Keratinocyte (primary cell): ENCODE results near the gene NPDC1. TPM values are rescaled to one million over a fixed set of nuclear protein-coding genes. Genes with fewer than 3 reads are reported as not detected.

Source experiments
- DNase-seq: peaks from one replicate; pipeline ENCODE4 v3.0.0-alpha.2; 2011; ENCODE audit warnings: low read depth, missing footprints, low spot score
- FAIRE-seq: peaks from 2 replicates; lab custom pipeline; 2011; peaks lifted over from hg19 to GRCh38; lab: Jason Lieb, UNC
- H2AFZ ChIP-seq: 2 replicates; pipeline ENCODE4 v1.6.0; 2012; ENCODE audit warnings: low read length, control low read depth, inconsistent platforms; ENCODE audit not compliant: control insufficient read depth
- H3K27ac ChIP-seq: 2 replicates; pipeline ENCODE4 v1.5.1; 2011; ENCODE audit warnings: low read length; ENCODE audit not compliant: control insufficient read depth, insufficient read depth
- H3K27me3 ChIP-seq: 3 replicates; pipeline ENCODE4 v1.6.0; 2011; ENCODE audit warnings: low read length; ENCODE audit not compliant: control insufficient read depth, insufficient read depth; ENCODE audit errors: extremely low read depth
- H3K36me3 ChIP-seq, 2 experiments: 2 replicates in 1 of 2; 3 replicates in 1 of 2; pipeline ENCODE4 v1.5.1; 2011; ENCODE audit warnings: low read length in 2 of 2, mild to moderate bottlenecking in 1 of 2; ENCODE audit not compliant: control insufficient read depth in 2 of 2, insufficient read depth in 2 of 2; ENCODE audit errors: extremely low read depth in 1 of 2
- H3K4me1 ChIP-seq: 3 replicates; pipeline ENCODE4 v1.5.1; 2011; ENCODE audit warnings: low read length; ENCODE audit not compliant: control insufficient read depth, insufficient read depth; ENCODE audit errors: extremely low read depth
- H3K4me2 ChIP-seq: 3 replicates; pipeline ENCODE4 v1.6.0; 2011; ENCODE audit warnings: low read depth, low read length; ENCODE audit not compliant: control insufficient read depth, insufficient read depth; ENCODE audit errors: extremely low read depth
- H3K4me3 ChIP-seq, 3 experiments: fragments of 200-600 bp in 1 of 3; sonication (generic) in 1 of 3; 2 replicates in 2 of 3; 3 replicates in 1 of 3; pipeline ENCODE4 v1.5.1; 2011 to 2016; ENCODE audit warnings: low read length in 3 of 3, mild to moderate bottlenecking in 3 of 3, control low read depth in 2 of 3, inconsistent platforms in 1 of 3, low read depth in 1 of 3, mixed read lengths in 1 of 3, mixed run types in 1 of 3, moderate library complexity in 1 of 3; ENCODE audit not compliant: control insufficient read depth in 2 of 3, insufficient read depth in 2 of 3; ENCODE audit errors: extremely low read depth in 1 of 3
- H3K79me2 ChIP-seq: 2 replicates; pipeline ENCODE4 v1.6.0; 2012; ENCODE audit warnings: low read length; ENCODE audit not compliant: control insufficient read depth, insufficient read depth
- H3K9ac ChIP-seq: 3 replicates; pipeline ENCODE4 v1.6.0; 2011; ENCODE audit warnings: low read length; ENCODE audit not compliant: control insufficient read depth, insufficient read depth; ENCODE audit errors: extremely low read depth
- H3K9me1 ChIP-seq: 3 replicates; pipeline ENCODE4 v1.6.0; 2011; ENCODE audit warnings: low read length; ENCODE audit not compliant: control insufficient read depth, insufficient read depth; ENCODE audit errors: extremely low read depth
- H3K9me3 ChIP-seq: 2 replicates; pipeline ENCODE4 v1.5.1; 2012; ENCODE audit warnings: low read depth, low read length; ENCODE audit not compliant: control insufficient read depth
- H4K20me1 ChIP-seq: 3 replicates; pipeline ENCODE4 v1.6.0; 2011; ENCODE audit warnings: low read length; ENCODE audit not compliant: control insufficient read depth, insufficient read depth; ENCODE audit errors: extremely low read depth
- EZH2 ChIP-seq: IDR thresholded peaks from one replicate; pipeline ENCODE4 v1.6.1; 2012; ENCODE audit warnings: inconsistent platforms, mild to moderate bottlenecking, low read length, moderate library complexity
- dilution Hi-C: fragments of 300-500 bp; cut with MboI; formaldehyde crosslinking; loops from one replicate; pipeline ENCODE4 v1.7.0; 2020; ENCODE audit warnings: low sequenced_read_pairs; ENCODE audit not compliant: extremely low pct_ligation_motif_present
- polyA plus RNA-seq, 5 experiments: library from polyadenylated mRNA; depleted of rRNA in 3 of 5; stranded (reverse) in 3 of 5; stranded (forward) in 1 of 5; unstranded in 1 of 5; fragments of >200 nt; gene quantifications; 1 replicate in 1 of 5; 2 replicates in 3 of 5; 3 replicates in 1 of 5; pipeline versions ENCODE4 v1.2.1 to v1.2.3, GENCODE V29; 2011 to 2012; ENCODE audit warnings: missing spikeins in 2 of 5, low read depth in 1 of 5, low replicate concordance in 1 of 5
- TF ChIP-seq, protein P1 (sequence below), 3 experiments: IDR thresholded peaks in 1 of 3; conservative IDR thresholded peaks in 1 of 3; optimal IDR thresholded peaks in 1 of 3; 2 replicates in 2 of 3; 3 replicates in 1 of 3; pipeline versions ENCODE3 to v1.5.1; 2011; ENCODE audit warnings: low read length in 3 of 3, mild to moderate bottlenecking in 3 of 3, moderate library complexity in 2 of 3, control low read depth in 1 of 3, inconsistent platforms in 1 of 3; ENCODE audit not compliant: insufficient read depth in 2 of 3; ENCODE audit errors: extremely low read depth in 1 of 3

The NPDC1 gene
- polyA plus RNA-seq, 1 donor (not counting 4 experiments of a cell fraction or from before 2014, with no cell fraction given) = 9.8 TPM

DNA sequence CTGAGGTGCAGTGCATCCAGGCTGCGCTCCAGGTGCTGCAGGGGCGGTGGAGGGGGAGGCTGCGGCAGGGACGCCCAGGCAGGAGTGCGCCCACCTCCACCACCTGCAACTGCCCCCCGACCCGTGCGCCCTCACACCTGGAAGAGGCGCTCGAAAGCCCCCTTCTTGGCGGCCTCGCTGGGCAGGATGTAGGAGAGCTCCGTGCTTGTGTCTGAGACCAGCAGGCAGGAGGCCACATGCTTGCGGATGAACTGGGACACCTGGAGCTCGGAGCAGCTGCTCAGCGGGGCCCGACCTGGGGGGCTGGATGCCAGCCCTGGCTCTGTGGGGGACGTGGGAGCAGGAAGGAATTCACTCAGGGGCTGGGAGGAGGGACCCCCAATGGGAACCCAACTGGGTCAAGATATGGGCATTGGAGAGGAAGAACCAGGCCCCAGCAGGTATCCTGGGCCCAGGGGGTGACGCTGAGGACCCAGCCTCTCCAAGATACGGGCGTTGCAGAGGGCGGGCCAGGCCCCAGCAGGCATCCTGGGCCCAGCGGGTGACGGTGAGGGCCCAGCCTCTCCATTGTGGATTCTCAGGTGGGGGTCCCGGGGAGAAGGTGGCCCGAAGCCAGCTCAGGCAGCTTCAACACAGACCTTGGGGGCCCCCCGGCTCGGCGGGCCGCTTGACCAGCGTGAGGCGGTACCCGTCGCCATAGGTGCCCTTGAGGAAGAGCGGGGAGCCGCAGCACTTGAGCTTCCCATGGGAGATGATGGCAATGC, 31.0 kb downstream of the NPDC1 start:
- H3K4me3 ChIP-seq = no peak overlapping the region
- dilution Hi-C loops = no loop called here
- H3K4me1 ChIP-seq = no peaks in the 10 kb centered on the region
- H3K9me3 ChIP-seq = no peaks in the 10 kb centered on the region
- no peaks in the 10 kb centered on the region for H3K36me3 ChIP-seq
- no peaks in the 10 kb centered on the region for H4K20me1 ChIP-seq
- H3K9ac ChIP-seq = no peak overlapping the region
- no peak overlapping the region for H3K4me2 ChIP-seq
- no peak for TF ChIP-seq EZH2
- TF ChIP-seq, protein P1, sequence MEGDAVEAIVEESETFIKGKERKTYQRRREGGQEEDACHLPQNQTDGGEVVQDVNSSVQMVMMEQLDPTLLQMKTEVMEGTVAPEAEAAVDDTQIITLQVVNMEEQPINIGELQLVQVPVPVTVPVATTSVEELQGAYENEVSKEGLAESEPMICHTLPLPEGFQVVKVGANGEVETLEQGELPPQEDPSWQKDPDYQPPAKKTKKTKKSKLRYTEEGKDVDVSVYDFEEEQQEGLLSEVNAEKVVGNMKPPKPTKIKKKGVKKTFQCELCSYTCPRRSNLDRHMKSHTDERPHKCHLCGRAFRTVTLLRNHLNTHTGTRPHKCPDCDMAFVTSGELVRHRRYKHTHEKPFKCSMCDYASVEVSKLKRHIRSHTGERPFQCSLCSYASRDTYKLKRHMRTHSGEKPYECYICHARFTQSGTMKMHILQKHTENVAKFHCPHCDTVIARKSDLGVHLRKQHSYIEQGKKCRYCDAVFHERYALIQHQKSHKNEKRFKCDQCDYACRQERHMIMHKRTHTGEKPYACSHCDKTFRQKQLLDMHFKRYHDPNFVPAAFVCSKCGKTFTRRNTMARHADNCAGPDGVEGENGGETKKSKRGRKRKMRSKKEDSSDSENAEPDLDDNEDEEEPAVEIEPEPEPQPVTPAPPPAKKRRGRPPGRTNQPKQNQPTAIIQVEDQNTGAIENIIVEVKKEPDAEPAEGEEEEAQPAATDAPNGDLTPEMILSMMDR (optimal IDR thresholded peaks at IDR 0.05 in 1 of 3, IDR thresholded peaks at IDR 0.05 in 1 of 3, conservative IDR thresholded peaks at IDR 0.05 in 1 of 3; ENCODE audit: extremely low read depth in 1 of 3, insufficient read depth in 2 of 3, low read length in 3 of 3) = no peak
- no peak for DNase-seq
- H3K79me2 ChIP-seq = no peaks in the 10 kb centered on the region
- H3K27me3 ChIP-seq = no peaks in the 10 kb centered on the region
- no peaks in the 10 kb centered on the region for H3K9me1 ChIP-seq
- FAIRE-seq = no peak
- H2AFZ ChIP-seq = no peak overlapping the region
- H3K27ac ChIP-seq = no peak overlapping the region

DNA sequence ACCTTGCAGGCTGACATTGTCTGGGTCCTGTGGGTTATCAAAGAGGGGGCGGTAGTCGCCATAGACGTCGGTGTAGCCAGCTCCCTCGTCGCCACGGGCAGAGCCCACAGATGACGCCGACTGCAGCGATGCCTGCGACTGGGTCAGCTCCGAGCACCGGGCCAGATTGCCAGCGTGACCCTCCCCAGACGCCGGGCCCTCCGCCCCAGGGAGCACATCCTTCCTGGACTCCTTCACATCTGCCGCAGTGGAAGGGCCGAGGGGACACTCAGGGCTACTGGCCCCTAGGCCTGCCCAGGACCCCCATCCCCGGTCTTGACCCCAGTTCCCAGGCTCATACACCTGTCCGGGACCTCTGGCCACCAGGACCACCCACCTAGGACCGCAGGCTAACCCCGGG, 31.8 kb downstream of the NPDC1 start:
- Histone ChIP-seq H3K27ac (no peak overlapping the region), H3K4me3 (no peak overlapping the region), H3K79me2 (no peaks in the 10 kb centered on the region), H4K20me1 (no peaks in the 10 kb centered on the region), H3K36me3 (no peaks in the 10 kb centered on the region), H3K27me3 (no peaks in the 10 kb centered on the region), H3K4me2 (no peak overlapping the region), H3K9ac (no peak overlapping the region), H3K9me1 (no peaks in the 10 kb centered on the region), H3K9me3 (no peaks in the 10 kb centered on the region), H3K4me1 (no peaks in the 10 kb centered on the region), H2AFZ (no peak overlapping the region)
- DNase-seq (no peak), FAIRE-seq (no peak)
- dilution Hi-C loops = no loop called here
- no peak for TF ChIP-seq EZH2
- TF ChIP-seq, protein P1 (optimal IDR thresholded peaks at IDR 0.05 in 1 of 3, IDR thresholded peaks at IDR 0.05 in 1 of 3, conservative IDR thresholded peaks at IDR 0.05 in 1 of 3; ENCODE audit: extremely low read depth in 1 of 3, insufficient read depth in 2 of 3, low read length in 3 of 3) = no peak
